OCI-LY1 (cell line): Measurements from ENCODE around the gene GBP6.

Source experiments
- EZH2 ChIP-seq: fragments of 200-600 bp; sonication (generic), shearing (Covaris generic); IDR thresholded peaks from 2 replicates; pipeline ENCODE4 v1.8.0; 2017; ENCODE audit warnings: borderline replicate concordance, mixed run types, mild to moderate bottlenecking, antibody characterized with exemption, low read length, moderate library complexity, mixed read lengths
- TF ChIP-seq, protein P1 (sequence below): fragments of 200-600 bp; sonication (generic), shearing (Covaris generic); IDR thresholded peaks from 2 replicates; pipeline ENCODE4 v1.5.1; 2017; ENCODE audit warnings: mild to moderate bottlenecking, antibody characterized with exemption, low read length, moderate library complexity, mixed read lengths

DNA sequence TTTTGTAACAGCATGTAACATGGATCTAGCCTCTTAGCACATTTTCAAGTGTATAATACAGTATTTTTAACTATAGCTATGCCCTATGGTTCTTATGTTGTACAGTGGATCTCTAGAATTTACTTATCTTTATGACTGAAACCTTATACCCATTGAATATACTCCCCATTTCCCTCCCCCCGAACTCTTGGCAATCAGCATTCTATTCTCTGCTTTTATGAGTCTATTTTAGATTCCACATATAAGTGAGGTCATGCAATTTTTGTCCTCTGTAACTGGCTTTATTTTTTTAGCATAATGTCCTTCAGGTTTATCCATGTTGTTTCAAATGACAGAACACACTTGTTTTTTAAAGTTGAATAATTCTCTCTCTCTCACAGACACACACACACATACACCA is 3.1 kb upstream of the GBP6 start:
- TF ChIP-seq, protein P1, sequence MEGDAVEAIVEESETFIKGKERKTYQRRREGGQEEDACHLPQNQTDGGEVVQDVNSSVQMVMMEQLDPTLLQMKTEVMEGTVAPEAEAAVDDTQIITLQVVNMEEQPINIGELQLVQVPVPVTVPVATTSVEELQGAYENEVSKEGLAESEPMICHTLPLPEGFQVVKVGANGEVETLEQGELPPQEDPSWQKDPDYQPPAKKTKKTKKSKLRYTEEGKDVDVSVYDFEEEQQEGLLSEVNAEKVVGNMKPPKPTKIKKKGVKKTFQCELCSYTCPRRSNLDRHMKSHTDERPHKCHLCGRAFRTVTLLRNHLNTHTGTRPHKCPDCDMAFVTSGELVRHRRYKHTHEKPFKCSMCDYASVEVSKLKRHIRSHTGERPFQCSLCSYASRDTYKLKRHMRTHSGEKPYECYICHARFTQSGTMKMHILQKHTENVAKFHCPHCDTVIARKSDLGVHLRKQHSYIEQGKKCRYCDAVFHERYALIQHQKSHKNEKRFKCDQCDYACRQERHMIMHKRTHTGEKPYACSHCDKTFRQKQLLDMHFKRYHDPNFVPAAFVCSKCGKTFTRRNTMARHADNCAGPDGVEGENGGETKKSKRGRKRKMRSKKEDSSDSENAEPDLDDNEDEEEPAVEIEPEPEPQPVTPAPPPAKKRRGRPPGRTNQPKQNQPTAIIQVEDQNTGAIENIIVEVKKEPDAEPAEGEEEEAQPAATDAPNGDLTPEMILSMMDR = no peak
- no peak for TF ChIP-seq EZH2
